VCaP (cell line): Measurements from ENCODE around the gene SMARCA5.

Experiments used
- H3K27ac ChIP-seq: fragments of 450-650 bp; 2 replicates; pipeline ENCODE4 v1.5.1; 2017
- TF ChIP-seq, protein P1 (sequence below): fragments of 450-650 bp; conservative IDR thresholded peaks from 2 replicates; pipeline ENCODE4 v1.5.1; 2017; ENCODE audit warnings: mild to moderate bottlenecking, moderate library complexity

Gene SMARCA5

DNA sequence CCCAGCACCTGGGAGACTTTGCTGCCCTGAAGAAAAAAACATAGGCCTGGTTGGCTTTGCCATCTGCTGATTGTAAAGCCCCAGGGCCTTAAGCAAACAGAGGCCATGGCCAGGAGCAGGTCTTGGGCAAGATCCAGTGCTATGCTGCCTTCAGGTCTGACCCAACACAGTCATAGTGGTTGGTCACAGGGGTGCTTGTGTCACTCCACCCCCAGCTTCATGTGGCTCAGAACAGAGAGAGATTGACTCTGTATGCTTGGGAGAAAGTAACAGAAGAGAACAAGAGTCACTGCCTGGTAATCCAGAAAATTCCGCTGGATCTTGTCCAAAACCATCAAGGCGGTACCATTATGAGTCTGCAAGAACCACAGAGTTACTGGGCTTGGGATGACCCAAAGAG is 24.4 kb upstream of the SMARCA5 start:
- TF ChIP-seq, protein P1, sequence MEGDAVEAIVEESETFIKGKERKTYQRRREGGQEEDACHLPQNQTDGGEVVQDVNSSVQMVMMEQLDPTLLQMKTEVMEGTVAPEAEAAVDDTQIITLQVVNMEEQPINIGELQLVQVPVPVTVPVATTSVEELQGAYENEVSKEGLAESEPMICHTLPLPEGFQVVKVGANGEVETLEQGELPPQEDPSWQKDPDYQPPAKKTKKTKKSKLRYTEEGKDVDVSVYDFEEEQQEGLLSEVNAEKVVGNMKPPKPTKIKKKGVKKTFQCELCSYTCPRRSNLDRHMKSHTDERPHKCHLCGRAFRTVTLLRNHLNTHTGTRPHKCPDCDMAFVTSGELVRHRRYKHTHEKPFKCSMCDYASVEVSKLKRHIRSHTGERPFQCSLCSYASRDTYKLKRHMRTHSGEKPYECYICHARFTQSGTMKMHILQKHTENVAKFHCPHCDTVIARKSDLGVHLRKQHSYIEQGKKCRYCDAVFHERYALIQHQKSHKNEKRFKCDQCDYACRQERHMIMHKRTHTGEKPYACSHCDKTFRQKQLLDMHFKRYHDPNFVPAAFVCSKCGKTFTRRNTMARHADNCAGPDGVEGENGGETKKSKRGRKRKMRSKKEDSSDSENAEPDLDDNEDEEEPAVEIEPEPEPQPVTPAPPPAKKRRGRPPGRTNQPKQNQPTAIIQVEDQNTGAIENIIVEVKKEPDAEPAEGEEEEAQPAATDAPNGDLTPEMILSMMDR: no peak
- H3K27ac ChIP-seq: no peak overlapping the region

DNA sequence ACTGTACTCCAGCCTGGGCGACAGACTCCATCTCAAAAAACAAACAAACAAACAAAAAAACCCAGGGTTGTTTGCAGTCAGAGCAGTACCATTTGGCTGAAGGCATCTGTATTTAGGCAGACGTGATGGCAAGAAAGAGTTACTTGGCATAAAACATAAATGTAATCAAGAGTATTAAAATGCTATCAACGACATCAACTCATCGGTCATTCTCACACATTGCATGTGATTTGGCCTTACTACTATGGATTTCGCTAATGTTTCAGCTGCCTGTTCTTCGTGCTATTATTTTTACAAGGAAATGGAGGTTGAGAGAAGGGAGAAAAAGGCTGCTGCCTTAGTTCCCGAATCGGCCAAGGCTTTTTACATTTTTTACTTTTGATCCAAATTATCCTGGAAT is 15.5 kb upstream of the SMARCA5 start:
- TF ChIP-seq, protein P1: no peak
- no peak overlapping the region for H3K27ac ChIP-seq

DNA sequence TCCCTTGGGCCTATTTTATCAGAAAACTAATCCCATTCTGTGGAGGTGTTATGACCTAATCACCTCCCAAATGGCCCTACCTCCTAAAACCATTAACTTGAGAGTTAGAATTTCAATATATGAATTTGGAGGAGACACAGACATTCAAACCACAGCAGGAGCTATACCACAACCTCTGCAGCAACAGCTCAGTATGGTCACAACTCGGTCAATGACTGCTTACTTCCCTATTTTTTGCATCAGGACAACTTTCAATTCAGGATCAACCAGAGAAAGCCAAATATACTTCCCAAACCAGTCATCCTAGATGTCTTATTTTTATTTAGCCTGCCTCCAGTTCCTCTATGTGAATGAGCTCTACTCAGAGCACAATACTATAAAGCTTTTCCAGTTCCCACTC is 11.3 kb upstream of the SMARCA5 start:
- TF ChIP-seq, protein P1: no peak

GRCh38 chr4:143506031-143506430 is 7.5 kb upstream of the SMARCA5 start:
- TF ChIP-seq, protein P1: no peak
- H3K27ac ChIP-seq: peak overlapping the region; percentile 7

More for the DNA sequence above, 11.3 kb upstream of the SMARCA5 start:
- no peak overlapping the region for H3K27ac ChIP-seq

DNA sequence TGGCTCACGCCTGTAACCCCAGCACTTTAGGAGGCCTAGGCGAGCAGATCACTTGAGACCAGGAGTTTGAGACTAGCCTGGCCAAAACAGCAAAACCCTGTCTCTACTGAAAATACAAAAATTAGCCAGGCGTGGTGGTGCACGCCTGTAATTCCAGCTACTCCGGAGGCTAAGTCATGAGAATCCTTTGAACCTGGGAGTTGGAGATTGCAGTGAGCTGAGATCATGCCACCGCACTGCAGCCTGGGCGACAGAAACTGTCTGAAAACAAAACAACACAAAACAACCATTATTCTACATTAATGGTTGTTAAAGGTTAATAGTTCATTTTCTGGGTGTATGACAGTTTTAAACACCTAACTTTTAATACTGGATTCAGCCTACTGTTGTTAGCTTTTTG is 1.6 kb upstream of the SMARCA5 start:
- H3K27ac ChIP-seq: no peak overlapping the region
- TF ChIP-seq, protein P1: no peak

DNA sequence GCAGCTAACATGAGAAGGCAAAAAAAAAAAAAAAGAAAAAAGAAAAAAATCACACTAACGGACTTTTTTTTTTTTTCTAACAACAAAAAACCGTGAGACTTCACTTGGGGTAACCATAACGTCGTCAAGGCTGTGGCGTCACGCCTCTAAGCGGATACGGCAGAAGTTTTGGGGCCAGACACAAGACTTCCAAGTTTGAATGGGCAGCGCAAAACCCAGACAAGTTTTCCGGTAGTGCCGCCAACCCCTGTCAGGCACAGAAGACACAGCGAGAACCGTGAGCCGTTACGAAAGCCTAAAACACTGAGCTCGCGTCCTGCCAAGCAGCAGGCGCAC is 556 bp upstream of the SMARCA5 start:
- TF ChIP-seq, protein P1: no peak
- peak overlapping the region; percentile 95 for H3K27ac ChIP-seq

DNA sequence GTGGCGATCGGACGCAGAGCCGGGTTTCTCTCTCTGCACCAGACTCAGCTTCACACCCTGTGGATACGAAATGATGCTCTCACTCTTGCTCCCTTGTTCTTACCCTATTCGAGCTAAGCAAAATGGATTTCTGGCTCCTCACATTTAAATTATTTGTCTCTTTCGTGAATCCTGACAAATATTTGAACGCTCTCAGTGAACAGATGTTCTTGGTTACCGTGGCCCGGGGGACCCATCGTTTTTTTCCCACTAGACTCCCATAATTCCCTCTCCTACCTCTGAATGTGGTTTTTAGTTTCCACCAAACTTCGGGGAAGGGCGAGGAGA is 630 bp downstream of the SMARCA5 start:
- TF ChIP-seq, protein P1: no peak
- peak overlapping the region; percentile 95 for H3K27ac ChIP-seq

- H3K27ac ChIP-seq: peak overlapping the region; percentile 95
- TF ChIP-seq, protein P1: no peak
These were observed 995 bp downstream of the SMARCA5 start for GRCh38 chr4:143514497-143514896.
